HEK293 (cell line): ENCODE data around the gene HIF1AN.

ENCODE experiments used
- CTCF ChIP-seq: fragments of 450-650 bp; formaldehyde crosslinking; IDR thresholded peaks from 2 replicates; pipeline ENCODE4 v1.5.1; 2016; ENCODE audit warnings: missing biosample characterization, missing genetic modification characterization
- ZNF274 ChIP-seq, 2 experiments: fragments of 200-500 bp in 1 of 2; fragments of 450-650 bp in 1 of 2; sonication (Bioruptor generic) in 1 of 2; formaldehyde crosslinking in 1 of 2; IDR thresholded peaks; 2 replicates each; pipeline versions ENCODE4 v1.5.1 to v1.6.1; 2014 to 2016; ENCODE audit warnings: borderline replicate concordance in 1 of 2, inconsistent platforms in 1 of 2, low read length in 1 of 2, missing biosample characterization in 1 of 2, missing genetic modification characterization in 1 of 2

DNA sequence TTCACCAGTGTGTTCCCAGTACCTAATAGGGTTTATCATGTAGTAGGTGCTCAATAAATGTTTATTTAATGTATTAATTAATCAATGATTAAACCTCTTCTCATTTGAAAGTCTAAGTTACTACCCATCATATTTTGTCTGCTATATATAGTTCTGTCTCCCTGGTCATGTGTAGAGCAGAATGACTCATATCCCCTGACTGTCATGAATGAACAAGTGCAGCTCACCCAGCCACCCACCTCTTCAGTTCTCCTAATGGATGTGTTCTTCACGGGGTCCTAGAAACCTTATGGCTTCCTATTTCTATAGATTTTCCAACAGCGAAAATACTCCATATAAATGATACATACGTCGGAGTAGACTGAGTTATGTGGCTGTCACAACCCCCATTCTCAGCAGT is 64.5 kb downstream of the HIF1AN start:
- no peak for TF ChIP-seq CTCF (tag by site-specific recombination)
- TF ChIP-seq ZNF274 (IDR thresholded peaks at IDR 0.05; ENCODE audit: low read length): no peak
- TF ChIP-seq ZNF274 (tag by site-specific recombination; IDR thresholded peaks at IDR 0.05; ENCODE audit: borderline replicate concordance): no peak
